Neural progenitor cell (in vitro differentiated cells): Measurements from ENCODE around the gene TCF7L2. TPM values are rescaled to one million over a fixed set of nuclear protein-coding genes. Genes with fewer than 3 reads are reported as not detected.
A peak's percentile ranks its signal among the peaks of the same experiment; 100 is the strongest.

ENCODE experiments used
- DNase-seq: peaks from one replicate; pipeline ENCODE4 v3.0.0-alpha.2; 2016; ENCODE audit warnings: low spot score
- H2AFZ ChIP-seq: fragments of 200-600 bp; sonication (generic); replicated peaks from 2 replicates; pipeline ENCODE4 v1.6.1; 2016; ENCODE audit warnings: antibody characterized with exemption
- H3F3A ChIP-seq: fragments of 200-600 bp; sonication (generic); 2 replicates; pipeline ENCODE4 v1.6.1; 2016; ENCODE audit warnings: antibody characterized with exemption, low read depth
- H3K27ac ChIP-seq: fragments of 200-600 bp; sonication (generic); 2 replicates; pipeline ENCODE4 v1.5.1; 2016; ENCODE audit warnings: mild to moderate bottlenecking
- H3K27me3 ChIP-seq: fragments of 200-600 bp; sonication (generic); 2 replicates; pipeline ENCODE4 v1.6.1; 2016; ENCODE audit warnings: mild to moderate bottlenecking, moderate library complexity
- H3K36me3 ChIP-seq: fragments of 200-600 bp; sonication (generic); 2 replicates; pipeline ENCODE4 v1.5.1; 2016
- H3K4me1 ChIP-seq: fragments of 200-600 bp; sonication (generic); 2 replicates; pipeline ENCODE4 v1.6.1; 2016; ENCODE audit warnings: mixed run types
- H3K4me2 ChIP-seq: fragments of 200-600 bp; sonication (generic); 2 replicates; pipeline ENCODE4 v1.6.1; 2016
- H3K4me3 ChIP-seq: fragments of 200-600 bp; sonication (generic); 2 replicates; pipeline ENCODE4 v1.5.1; 2016
- H3K79me2 ChIP-seq: fragments of 200-600 bp; sonication (generic); 2 replicates; pipeline ENCODE4 v1.6.1; 2016; ENCODE audit warnings: low read depth
- H3K9ac ChIP-seq: fragments of 200-600 bp; sonication (generic); 2 replicates; pipeline ENCODE4 v1.6.1; 2016
- H3K9me3 ChIP-seq: fragments of 200-600 bp; sonication (generic); 2 replicates; pipeline ENCODE4 v1.5.1; 2016; ENCODE audit warnings: low read depth
- H4K20me1 ChIP-seq: fragments of 200-600 bp; sonication (generic); 2 replicates; pipeline ENCODE4 v1.6.1; 2016; ENCODE audit warnings: low read depth
- H3K27ac Mint-ChIP-seq: 3 replicates; pipeline ENCODE4 v1.8.0; 2021; ENCODE audit warnings: mixed read lengths
- H3K27me3 Mint-ChIP-seq: 2 replicates; pipeline ENCODE4 v1.8.0; 2022; ENCODE audit warnings: low read depth, mild to moderate bottlenecking, inconsistent platforms, moderate library complexity, mixed read lengths; ENCODE audit not compliant: insufficient read depth
- H3K36me3 Mint-ChIP-seq: 3 replicates; pipeline ENCODE4 v1.8.0; 2021; ENCODE audit warnings: mixed read lengths
- H3K4me1 Mint-ChIP-seq: 3 replicates; pipeline ENCODE4 v1.8.0; 2021; ENCODE audit warnings: mixed read lengths
- H3K4me3 Mint-ChIP-seq: 3 replicates; pipeline ENCODE4 v1.8.0; 2021; ENCODE audit warnings: mild to moderate bottlenecking, moderate library complexity, mixed read lengths
- H3K9me3 Mint-ChIP-seq: 3 replicates; pipeline ENCODE4 v1.8.0; 2020; ENCODE audit warnings: mixed read lengths
- EZH2 ChIP-seq: fragments of 200-600 bp; sonication (generic); IDR thresholded peaks from 2 replicates; pipeline ENCODE4 v1.6.1; 2017; ENCODE audit warnings: antibody characterized with exemption, mild to moderate bottlenecking, moderate library complexity
- EZH2phosphoT487 ChIP-seq: fragments of 200-600 bp; sonication (generic); IDR thresholded peaks from 2 replicates; pipeline ENCODE4 v1.6.1; 2017; ENCODE audit warnings: antibody characterized with exemption
- total RNA-seq: library from RNA; depleted of rRNA; stranded (reverse); fragments of >200 nt; gene quantifications from 2 replicates; pipeline ENCODE4 v1.2.3, GENCODE V29; 2015; ENCODE audit warnings: low replicate concordance
- TF ChIP-seq, protein P1 (sequence below): fragments of 200-600 bp; sonication (generic); IDR thresholded peaks from 2 replicates; pipeline ENCODE4 v1.5.1; 2017; ENCODE audit warnings: antibody characterized with exemption, mild to moderate bottlenecking

Gene TCF7L2
- total RNA-seq, 1 donor from 2014 or later: 12.3 TPM

GRCh38 chr10:113042868-113043267 lies 92.8 kb downstream of the TCF7L2 start:
- H3K36me3 ChIP-seq: no peaks in the 10 kb centered on the region
- peaks cover 7% of the 10 kb centered on the region for H3K9me3 Mint-ChIP-seq
- no peak overlapping the region for H3K9ac ChIP-seq
- TF ChIP-seq EZH2phosphoT487: no peak
- TF ChIP-seq, protein P1, sequence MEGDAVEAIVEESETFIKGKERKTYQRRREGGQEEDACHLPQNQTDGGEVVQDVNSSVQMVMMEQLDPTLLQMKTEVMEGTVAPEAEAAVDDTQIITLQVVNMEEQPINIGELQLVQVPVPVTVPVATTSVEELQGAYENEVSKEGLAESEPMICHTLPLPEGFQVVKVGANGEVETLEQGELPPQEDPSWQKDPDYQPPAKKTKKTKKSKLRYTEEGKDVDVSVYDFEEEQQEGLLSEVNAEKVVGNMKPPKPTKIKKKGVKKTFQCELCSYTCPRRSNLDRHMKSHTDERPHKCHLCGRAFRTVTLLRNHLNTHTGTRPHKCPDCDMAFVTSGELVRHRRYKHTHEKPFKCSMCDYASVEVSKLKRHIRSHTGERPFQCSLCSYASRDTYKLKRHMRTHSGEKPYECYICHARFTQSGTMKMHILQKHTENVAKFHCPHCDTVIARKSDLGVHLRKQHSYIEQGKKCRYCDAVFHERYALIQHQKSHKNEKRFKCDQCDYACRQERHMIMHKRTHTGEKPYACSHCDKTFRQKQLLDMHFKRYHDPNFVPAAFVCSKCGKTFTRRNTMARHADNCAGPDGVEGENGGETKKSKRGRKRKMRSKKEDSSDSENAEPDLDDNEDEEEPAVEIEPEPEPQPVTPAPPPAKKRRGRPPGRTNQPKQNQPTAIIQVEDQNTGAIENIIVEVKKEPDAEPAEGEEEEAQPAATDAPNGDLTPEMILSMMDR: no peak
- no peak for TF ChIP-seq EZH2
- no peak for DNase-seq
- peaks cover 46% of the 10 kb centered on the region for H3K4me1 ChIP-seq
- no peaks in the 10 kb centered on the region for H3K9me3 ChIP-seq
- H3K27me3 Mint-ChIP-seq: peaks cover 2% of the 10 kb centered on the region
- peaks cover 60% of the 10 kb centered on the region for H4K20me1 ChIP-seq
- peaks cover 16% of the 10 kb centered on the region for H3F3A ChIP-seq
- H3K79me2 ChIP-seq: peaks cover 100% of the 10 kb centered on the region
- H3K27ac ChIP-seq: no peak overlapping the region
- no peak overlapping the region for H3K27ac Mint-ChIP-seq
- H3K27me3 ChIP-seq: no peaks in the 10 kb centered on the region
- no peak overlapping the region for H2AFZ ChIP-seq
- no peak overlapping the region for H3K4me3 ChIP-seq
- peaks cover 41% of the 10 kb centered on the region for H3K36me3 Mint-ChIP-seq
- no peak overlapping the region for H3K4me2 ChIP-seq
- peaks cover 16% of the 10 kb centered on the region for H3K4me1 Mint-ChIP-seq
- no peak overlapping the region for H3K4me3 Mint-ChIP-seq

DNA sequence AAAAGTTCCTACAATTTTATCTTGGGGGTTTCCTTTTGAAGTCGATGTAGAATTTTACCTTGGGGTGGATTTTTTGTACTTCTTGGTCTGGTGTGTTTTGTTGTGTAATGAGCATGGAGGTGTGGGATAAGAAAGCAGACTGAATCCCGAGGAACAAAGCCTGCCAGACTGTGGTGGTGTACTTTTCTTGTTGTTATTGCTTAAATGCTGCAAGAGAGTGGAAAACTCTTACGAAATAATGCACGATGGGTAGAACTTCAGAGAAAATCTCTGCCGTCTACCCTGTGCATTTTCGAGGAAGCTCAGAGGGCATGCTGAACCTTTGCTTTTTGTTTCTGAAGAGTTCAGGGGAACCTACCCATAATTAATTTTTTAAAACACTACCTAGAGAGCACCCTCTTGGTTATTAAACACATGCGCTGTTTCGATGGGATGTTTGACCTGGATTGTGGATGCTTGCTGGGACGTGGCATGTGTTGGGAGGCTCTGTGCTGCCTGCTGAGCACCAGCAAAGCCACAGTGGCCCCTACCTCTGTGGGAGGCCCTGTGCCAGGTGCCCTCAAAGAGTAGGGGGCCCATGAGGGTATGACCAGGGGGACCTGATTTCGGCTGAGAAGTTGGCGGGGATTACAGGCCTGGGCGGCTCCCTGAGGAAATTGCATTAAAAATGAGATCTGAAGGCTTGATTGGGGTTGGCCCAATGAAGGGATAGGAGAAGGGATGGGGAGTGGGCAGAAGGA lies 94.1 kb downstream of the TCF7L2 start:
- Histone ChIP-seq H3K4me2 (no peak overlapping the region), H2AFZ (no peak overlapping the region), H3K27ac (peak overlapping the region; percentile 4), H3K36me3 (no peaks in the 10 kb centered on the region), H3K4me3 (no peak overlapping the region), H3K27me3 (no peaks in the 10 kb centered on the region), H3K9ac (no peak overlapping the region), H4K20me1 (peaks cover 60% of the 10 kb centered on the region), H3K9me3 (no peaks in the 10 kb centered on the region), H3K4me1 (peaks cover 48% of the 10 kb centered on the region), H3F3A (peaks cover 28% of the 10 kb centered on the region), H3K79me2 (peaks cover 100% of the 10 kb centered on the region)
- Mint-ChIP-seq H3K27me3 (peaks cover 2% of the 10 kb centered on the region), H3K4me1 (peaks cover 27% of the 10 kb centered on the region), H3K4me3 (no peak overlapping the region), H3K27ac (no peak overlapping the region), H3K9me3 (peaks cover 7% of the 10 kb centered on the region), H3K36me3 (peaks cover 41% of the 10 kb centered on the region)
- DNase-seq: no peak
- TF ChIP-seq EZH2phosphoT487: no peak
- TF ChIP-seq EZH2: no peak
- TF ChIP-seq, protein P1: no peak

GRCh38 chr10:113045147-113046055 lies 95.4 kb downstream of the TCF7L2 start:
- Histone ChIP-seq H4K20me1 (peaks cover 60% of the 10 kb centered on the region), H3K9me3 (no peaks in the 10 kb centered on the region), H3K36me3 (no peaks in the 10 kb centered on the region), H3K27ac (no peak overlapping the region), H3K27me3 (no peaks in the 10 kb centered on the region), H3K4me2 (no peak overlapping the region), H3F3A (peaks cover 40% of the 10 kb centered on the region), H2AFZ (no peak overlapping the region), H3K4me3 (no peak overlapping the region), H3K4me1 (peaks cover 60% of the 10 kb centered on the region), H3K79me2 (peaks cover 100% of the 10 kb centered on the region), H3K9ac (no peak overlapping the region)
- Mint-ChIP-seq H3K36me3 (peaks cover 34% of the 10 kb centered on the region), H3K27me3 (peaks cover 2% of the 10 kb centered on the region), H3K4me1 (peaks cover 35% of the 10 kb centered on the region), H3K4me3 (no peak overlapping the region), H3K27ac (no peak overlapping the region), H3K9me3 (peaks cover 7% of the 10 kb centered on the region)
- DNase-seq: no peak
- TF ChIP-seq EZH2 (no peak), EZH2phosphoT487 (no peak)
- TF ChIP-seq, protein P1: no peak
